HEK293 (cell line): Measurements from ENCODE around the gene ST6GALNAC6.

ENCODE experiments used
- CTCF ChIA-PET: fragments of 350-600 bp; formaldehyde crosslinking; extraction: SDS; loops from one replicate; lab custom pipeline; 2021; ENCODE audit warnings: antibody characterized with exemption; lab: Yijun Ruan, JAX
- POLR2A ChIA-PET: fragments of 300-600 bp; formaldehyde crosslinking; extraction: SDS; loops from one replicate; lab custom pipeline; 2020; ENCODE audit warnings: antibody characterized with exemption, inconsistent platforms; lab: Yijun Ruan, JAX
- H3K27ac ChIP-seq: fragments of 200-500 bp; sonication (Bioruptor generic); 2 replicates; pipeline ENCODE4 v1.5.1; 2014; ENCODE audit warnings: low read depth, low read length, control low read depth, inconsistent platforms; ENCODE audit errors: extremely low read depth
- H3K36me3 ChIP-seq, 2 experiments: fragments of 200-500 bp in 1 of 2; sonication (Bioruptor generic) in 1 of 2; 1 replicate in 1 of 2; 2 replicates in 1 of 2; pipeline ENCODE4 v1.5.1; 2014 to 2017; ENCODE audit warnings: inconsistent platforms in 2 of 2, low read length in 2 of 2; ENCODE audit not compliant: control insufficient read depth in 2 of 2, insufficient read depth in 1 of 2
- H3K4me1 ChIP-seq: fragments of 200-500 bp; sonication (Bioruptor generic); 2 replicates; pipeline ENCODE4 v1.5.1; 2014; ENCODE audit warnings: mild to moderate bottlenecking, low read length, inconsistent platforms; ENCODE audit not compliant: control insufficient read depth, insufficient read depth
- H3K4me3 ChIP-seq: 2 replicates; pipeline ENCODE4 v1.5.1; 2011; ENCODE audit warnings: low read depth, mild to moderate bottlenecking, control low read depth, low read length, moderate library complexity
- H3K9me3 ChIP-seq: fragments of 200-500 bp; sonication (Bioruptor generic); 2 replicates; pipeline ENCODE4 v1.5.1; 2014; ENCODE audit warnings: low read depth, low read length, inconsistent platforms; ENCODE audit not compliant: control insufficient read depth, insufficient read depth
- EGR2 ChIP-seq: fragments of 450-650 bp; formaldehyde crosslinking; IDR thresholded peaks from 2 replicates; pipeline ENCODE4 v1.5.1; 2016; ENCODE audit warnings: low read depth, missing biosample characterization, missing genetic modification characterization
- OVOL3 ChIP-seq: fragments of 450-650 bp; formaldehyde crosslinking; IDR thresholded peaks from 2 replicates; pipeline ENCODE4 v1.5.1; 2016; ENCODE audit warnings: missing biosample characterization, missing genetic modification characterization
- PRDM1 ChIP-seq: fragments of 450-650 bp; formaldehyde crosslinking; IDR thresholded peaks from 2 replicates; pipeline ENCODE4; 2016; ENCODE audit warnings: missing biosample characterization, missing genetic modification characterization
- YY2 ChIP-seq: fragments of 450-650 bp; formaldehyde crosslinking; IDR thresholded peaks from 2 replicates; pipeline ENCODE4 v1.5.1; 2016; ENCODE audit warnings: missing biosample characterization, missing genetic modification characterization
- ZBTB20 ChIP-seq: fragments of 450-650 bp; formaldehyde crosslinking; IDR thresholded peaks from 2 replicates; pipeline ENCODE4 v1.5.1; 2016; ENCODE audit warnings: missing biosample characterization, missing genetic modification characterization
- ZBTB48 ChIP-seq: fragments of 450-650 bp; formaldehyde crosslinking; IDR thresholded peaks from 2 replicates; pipeline ENCODE4 v1.5.1; 2016; ENCODE audit warnings: missing biosample characterization, missing genetic modification characterization
- ZFHX2 ChIP-seq: fragments of 450-650 bp; formaldehyde crosslinking; conservative IDR thresholded peaks from 2 replicates; pipeline ENCODE4 v1.5.1; 2016; ENCODE audit warnings: missing biosample characterization, missing genetic modification characterization
- ZNF10 ChIP-seq: fragments of 450-650 bp; formaldehyde crosslinking; IDR thresholded peaks from 2 replicates; pipeline ENCODE4 v1.5.1; 2017; ENCODE audit warnings: missing biosample characterization, missing genetic modification characterization
- ZNF174 ChIP-seq: fragments of 450-650 bp; formaldehyde crosslinking; IDR thresholded peaks from 2 replicates; pipeline ENCODE4 v1.5.0; 2017; ENCODE audit warnings: missing biosample characterization, mild to moderate bottlenecking, missing genetic modification characterization
- ZNF239 ChIP-seq: fragments of 450-650 bp; formaldehyde crosslinking; IDR thresholded peaks from 2 replicates; pipeline ENCODE4 v1.5.1; 2016; ENCODE audit warnings: missing biosample characterization, missing genetic modification characterization
- ZNF335 ChIP-seq: fragments of 450-650 bp; formaldehyde crosslinking; conservative IDR thresholded peaks from 2 replicates; pipeline ENCODE4 v1.5.1; 2016; ENCODE audit warnings: missing biosample characterization, missing genetic modification characterization
- ZNF37A ChIP-seq: fragments of 450-650 bp; IDR thresholded peaks from 2 replicates; pipeline ENCODE4 v1.5.1; 2018; ENCODE audit warnings: missing biosample characterization, missing genetic modification characterization
- ZNF48 ChIP-seq: fragments of 450-650 bp; formaldehyde crosslinking; IDR thresholded peaks from 2 replicates; pipeline ENCODE4 v1.5.1; 2016; ENCODE audit warnings: missing biosample characterization, missing genetic modification characterization
- ZNF600 ChIP-seq: fragments of 450-650 bp; formaldehyde crosslinking; IDR thresholded peaks from 2 replicates; pipeline ENCODE4 v1.5.1; 2016; ENCODE audit warnings: missing biosample characterization, missing genetic modification characterization
- ZNF626 ChIP-seq: fragments of 450-650 bp; sonication (Bioruptor Pico); formaldehyde crosslinking; IDR thresholded peaks from 2 replicates; pipeline ENCODE4 v1.5.1; 2018; ENCODE audit warnings: missing biosample characterization, missing genetic modification characterization, inconsistent platforms
- ZNF670 ChIP-seq: fragments of 450-650 bp; formaldehyde crosslinking; IDR thresholded peaks from 2 replicates; pipeline ENCODE4 v1.5.1; 2016; ENCODE audit warnings: missing biosample characterization, missing genetic modification characterization, low read depth
- ZNF843 ChIP-seq: fragments of 450-650 bp; formaldehyde crosslinking; IDR thresholded peaks from 2 replicates; pipeline ENCODE4 v1.5.1; 2016; ENCODE audit warnings: missing biosample characterization, missing genetic modification characterization
- TF ChIP-seq, protein P1 (sequence below): fragments of 450-650 bp; formaldehyde crosslinking; IDR thresholded peaks from 2 replicates; pipeline ENCODE4 v1.5.1; 2016; ENCODE audit warnings: missing biosample characterization, missing genetic modification characterization
- TF ChIP-seq, protein P2 (sequence below): fragments of 450-650 bp; formaldehyde crosslinking; IDR thresholded peaks from 2 replicates; pipeline ENCODE4 v1.5.1; 2016; ENCODE audit warnings: missing biosample characterization, missing genetic modification characterization
- TF ChIP-seq, protein P3 (sequence below): fragments of 450-650 bp; formaldehyde crosslinking; IDR thresholded peaks from 2 replicates; pipeline ENCODE4 v1.5.1; 2017; ENCODE audit warnings: missing biosample characterization, missing genetic modification characterization
- TF ChIP-seq, protein P4 (sequence below): fragments of 450-650 bp; formaldehyde crosslinking; IDR thresholded peaks from 2 replicates; pipeline ENCODE4 v1.5.1; 2016; ENCODE audit warnings: missing biosample characterization, missing genetic modification characterization
- TF ChIP-seq, protein P5 (sequence below): fragments of 450-650 bp; formaldehyde crosslinking; optimal IDR thresholded peaks from 2 replicates; pipeline ENCODE3; 2016; ENCODE audit warnings: missing biosample characterization, mild to moderate bottlenecking, missing genetic modification characterization
- TF ChIP-seq, protein P6 (sequence below): fragments of 450-650 bp; formaldehyde crosslinking; IDR thresholded peaks from 2 replicates; pipeline ENCODE4 v1.5.1; 2016; ENCODE audit warnings: missing biosample characterization, missing genetic modification characterization

ST6GALNAC6 gene

DNA sequence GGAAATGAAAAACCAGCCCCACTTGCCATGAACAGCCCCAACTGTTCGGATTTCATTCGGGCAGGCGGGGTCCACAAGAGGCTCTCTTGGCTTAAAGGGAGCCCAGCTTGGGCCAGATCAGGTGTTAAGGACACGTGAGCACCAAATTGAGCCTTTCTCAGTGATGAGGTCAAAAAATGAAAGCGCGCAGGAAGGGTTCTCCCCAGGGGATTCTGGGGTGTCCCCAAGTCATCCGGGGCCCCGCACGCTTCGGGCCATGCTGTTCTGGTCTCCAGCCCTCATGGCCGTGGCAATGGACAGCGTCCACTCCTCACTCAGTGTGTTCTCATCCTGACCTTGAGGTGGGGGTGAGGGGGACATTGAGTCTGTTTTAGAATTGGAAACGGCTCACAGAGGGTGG, 32.9 kb downstream of the ST6GALNAC6 start:
- no peaks in the 10 kb centered on the region for H3K9me3 ChIP-seq
- H3K4me3 ChIP-seq: no peak overlapping the region
- TF ChIP-seq OVOL3: no peak
- TF ChIP-seq, protein P1, sequence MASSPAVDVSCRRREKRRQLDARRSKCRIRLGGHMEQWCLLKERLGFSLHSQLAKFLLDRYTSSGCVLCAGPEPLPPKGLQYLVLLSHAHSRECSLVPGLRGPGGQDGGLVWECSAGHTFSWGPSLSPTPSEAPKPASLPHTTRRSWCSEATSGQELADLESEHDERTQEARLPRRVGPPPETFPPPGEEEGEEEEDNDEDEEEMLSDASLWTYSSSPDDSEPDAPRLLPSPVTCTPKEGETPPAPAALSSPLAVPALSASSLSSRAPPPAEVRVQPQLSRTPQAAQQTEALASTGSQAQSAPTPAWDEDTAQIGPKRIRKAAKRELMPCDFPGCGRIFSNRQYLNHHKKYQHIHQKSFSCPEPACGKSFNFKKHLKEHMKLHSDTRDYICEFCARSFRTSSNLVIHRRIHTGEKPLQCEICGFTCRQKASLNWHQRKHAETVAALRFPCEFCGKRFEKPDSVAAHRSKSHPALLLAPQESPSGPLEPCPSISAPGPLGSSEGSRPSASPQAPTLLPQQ (tag by site-specific recombination): 0 out of 2 replicates have a peak, but pooled peaks have one; percentile 13
- POLR2A ChIA-PET: no interaction called here
- no peaks in the 10 kb centered on the region; the same call in 1 of the 2 replicates for H3K4me1 ChIP-seq
- peaks cover 0 to 39% of the 10 kb centered on the region in 2 experiments; a peak in 2 of 3 replicates for H3K36me3 ChIP-seq
- CTCF ChIA-PET: interaction anchor here (0.6 to 1.6 kb wide), 3 partner anchors 14 to 239 kb away, joined by 3 to 6 read pairs (median 4); no protein-coding TSS in a partner anchor
- H3K27ac ChIP-seq: no peak overlapping the region

DNA sequence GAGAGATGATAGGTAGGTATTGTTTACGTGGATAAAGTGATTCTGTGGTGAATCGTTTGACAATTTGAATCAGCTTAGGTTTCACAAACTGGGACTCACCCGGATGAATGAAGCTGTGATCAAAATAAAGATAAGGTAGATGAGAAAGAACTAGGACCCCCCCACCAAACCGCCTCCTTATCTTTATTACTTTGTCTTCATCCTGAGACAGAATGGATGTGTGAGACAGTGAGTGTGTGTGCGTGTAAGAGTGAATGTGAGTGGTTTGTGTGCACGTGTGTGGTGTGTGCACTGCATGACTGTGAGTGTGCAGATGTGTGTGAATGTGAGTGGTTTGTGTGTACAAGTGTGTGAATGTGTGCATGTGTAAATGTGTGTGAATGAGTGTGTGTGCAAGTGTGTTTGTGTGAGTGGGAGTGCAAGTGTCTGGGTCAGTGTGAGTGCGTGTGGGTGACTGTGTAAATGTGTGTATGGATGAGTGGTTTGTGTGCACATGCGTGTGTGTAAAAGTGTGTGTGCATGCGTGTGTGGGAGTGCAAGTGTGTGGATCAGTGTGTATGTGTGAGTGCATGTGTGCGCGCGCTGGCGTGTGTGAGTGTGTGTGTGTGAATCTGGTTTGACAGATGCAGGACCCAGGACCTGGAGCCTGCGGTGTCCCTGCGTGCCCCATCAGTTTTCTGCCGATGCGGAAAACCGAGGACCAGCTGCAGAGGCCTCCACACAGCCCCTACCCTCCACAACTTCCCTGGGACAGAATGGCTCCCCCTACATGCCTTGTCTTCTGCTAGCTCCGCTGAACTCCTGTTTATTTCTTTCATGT, 33.5 kb downstream of the ST6GALNAC6 start:
- POLR2A ChIA-PET: no interaction called here
- Histone ChIP-seq H3K4me3 (no peak overlapping the region), H3K9me3 (no peaks in the 10 kb centered on the region), H3K36me3 (peaks cover 0 to 32% of the 10 kb centered on the region in 2 experiments; a peak in 2 of 3 replicates), H3K27ac (no peak overlapping the region), H3K4me1 (no peaks in the 10 kb centered on the region; the same call in 1 of the 2 replicates)
- CTCF ChIA-PET: interaction anchor here (1.4 to 1.6 kb wide), 3 partner anchors 13 to 130 kb away, joined by 3 to 6 read pairs (median 5); partner anchors contain the start of gene TOR2A
- TF ChIP-seq ZNF239 (tag by site-specific recombination) (peak; percentile 87; the same call in 1 of the 2 replicates), ZNF48 (0 out of 2 replicates have a peak, but pooled peaks have one; percentile 58), ZNF626 (no peak), ZNF843 (tag by site-specific recombination) (no peak), EGR2 (tag by site-specific recombination) (peak; percentile 68), ZNF600 (tag by site-specific recombination) (peak; percentile 44; the same call in 1 of the 2 replicates), YY2 (tag by site-specific recombination) (no peak), ZNF335 (no peak), ZNF670 (tag by site-specific recombination) (no peak), ZNF174 (tag by site-specific recombination) (no peak), ZNF37A (no peak), ZBTB20 (peak; percentile 32), ZBTB48 (0 out of 2 replicates have a peak, but pooled peaks have one; percentile 31), ZNF10 (no peak), ZFHX2 (tag by site-specific recombination) (peak; percentile 89), PRDM1 (peak; percentile 87)
- TF ChIP-seq, protein P2, sequence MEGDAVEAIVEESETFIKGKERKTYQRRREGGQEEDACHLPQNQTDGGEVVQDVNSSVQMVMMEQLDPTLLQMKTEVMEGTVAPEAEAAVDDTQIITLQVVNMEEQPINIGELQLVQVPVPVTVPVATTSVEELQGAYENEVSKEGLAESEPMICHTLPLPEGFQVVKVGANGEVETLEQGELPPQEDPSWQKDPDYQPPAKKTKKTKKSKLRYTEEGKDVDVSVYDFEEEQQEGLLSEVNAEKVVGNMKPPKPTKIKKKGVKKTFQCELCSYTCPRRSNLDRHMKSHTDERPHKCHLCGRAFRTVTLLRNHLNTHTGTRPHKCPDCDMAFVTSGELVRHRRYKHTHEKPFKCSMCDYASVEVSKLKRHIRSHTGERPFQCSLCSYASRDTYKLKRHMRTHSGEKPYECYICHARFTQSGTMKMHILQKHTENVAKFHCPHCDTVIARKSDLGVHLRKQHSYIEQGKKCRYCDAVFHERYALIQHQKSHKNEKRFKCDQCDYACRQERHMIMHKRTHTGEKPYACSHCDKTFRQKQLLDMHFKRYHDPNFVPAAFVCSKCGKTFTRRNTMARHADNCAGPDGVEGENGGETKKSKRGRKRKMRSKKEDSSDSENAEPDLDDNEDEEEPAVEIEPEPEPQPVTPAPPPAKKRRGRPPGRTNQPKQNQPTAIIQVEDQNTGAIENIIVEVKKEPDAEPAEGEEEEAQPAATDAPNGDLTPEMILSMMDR (tag by site-specific recombination): no peak
- TF ChIP-seq, protein P3, sequence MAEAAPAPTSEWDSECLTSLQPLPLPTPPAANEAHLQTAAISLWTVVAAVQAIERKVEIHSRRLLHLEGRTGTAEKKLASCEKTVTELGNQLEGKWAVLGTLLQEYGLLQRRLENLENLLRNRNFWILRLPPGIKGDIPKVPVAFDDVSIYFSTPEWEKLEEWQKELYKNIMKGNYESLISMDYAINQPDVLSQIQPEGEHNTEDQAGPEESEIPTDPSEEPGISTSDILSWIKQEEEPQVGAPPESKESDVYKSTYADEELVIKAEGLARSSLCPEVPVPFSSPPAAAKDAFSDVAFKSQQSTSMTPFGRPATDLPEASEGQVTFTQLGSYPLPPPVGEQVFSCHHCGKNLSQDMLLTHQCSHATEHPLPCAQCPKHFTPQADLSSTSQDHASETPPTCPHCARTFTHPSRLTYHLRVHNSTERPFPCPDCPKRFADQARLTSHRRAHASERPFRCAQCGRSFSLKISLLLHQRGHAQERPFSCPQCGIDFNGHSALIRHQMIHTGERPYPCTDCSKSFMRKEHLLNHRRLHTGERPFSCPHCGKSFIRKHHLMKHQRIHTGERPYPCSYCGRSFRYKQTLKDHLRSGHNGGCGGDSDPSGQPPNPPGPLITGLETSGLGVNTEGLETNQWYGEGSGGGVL (tag by site-specific recombination): peak; percentile 53
- TF ChIP-seq, protein P4, sequence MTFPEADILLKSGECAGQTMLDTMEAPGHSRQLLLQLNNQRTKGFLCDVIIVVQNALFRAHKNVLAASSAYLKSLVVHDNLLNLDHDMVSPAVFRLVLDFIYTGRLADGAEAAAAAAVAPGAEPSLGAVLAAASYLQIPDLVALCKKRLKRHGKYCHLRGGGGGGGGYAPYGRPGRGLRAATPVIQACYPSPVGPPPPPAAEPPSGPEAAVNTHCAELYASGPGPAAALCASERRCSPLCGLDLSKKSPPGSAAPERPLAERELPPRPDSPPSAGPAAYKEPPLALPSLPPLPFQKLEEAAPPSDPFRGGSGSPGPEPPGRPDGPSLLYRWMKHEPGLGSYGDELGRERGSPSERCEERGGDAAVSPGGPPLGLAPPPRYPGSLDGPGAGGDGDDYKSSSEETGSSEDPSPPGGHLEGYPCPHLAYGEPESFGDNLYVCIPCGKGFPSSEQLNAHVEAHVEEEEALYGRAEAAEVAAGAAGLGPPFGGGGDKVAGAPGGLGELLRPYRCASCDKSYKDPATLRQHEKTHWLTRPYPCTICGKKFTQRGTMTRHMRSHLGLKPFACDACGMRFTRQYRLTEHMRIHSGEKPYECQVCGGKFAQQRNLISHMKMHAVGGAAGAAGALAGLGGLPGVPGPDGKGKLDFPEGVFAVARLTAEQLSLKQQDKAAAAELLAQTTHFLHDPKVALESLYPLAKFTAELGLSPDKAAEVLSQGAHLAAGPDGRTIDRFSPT (tag by site-specific recombination): no peak
- TF ChIP-seq, protein P5, sequence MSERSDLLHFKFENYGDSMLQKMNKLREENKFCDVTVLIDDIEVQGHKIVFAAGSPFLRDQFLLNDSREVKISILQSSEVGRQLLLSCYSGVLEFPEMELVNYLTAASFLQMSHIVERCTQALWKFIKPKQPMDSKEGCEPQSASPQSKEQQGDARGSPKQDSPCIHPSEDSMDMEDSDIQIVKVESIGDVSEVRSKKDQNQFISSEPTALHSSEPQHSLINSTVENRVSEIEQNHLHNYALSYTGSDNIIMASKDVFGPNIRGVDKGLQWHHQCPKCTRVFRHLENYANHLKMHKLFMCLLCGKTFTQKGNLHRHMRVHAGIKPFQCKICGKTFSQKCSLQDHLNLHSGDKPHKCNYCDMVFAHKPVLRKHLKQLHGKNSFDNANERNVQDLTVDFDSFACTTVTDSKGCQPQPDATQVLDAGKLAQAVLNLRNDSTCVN (tag by site-specific recombination): peak; percentile 18
- TF ChIP-seq, protein P6, sequence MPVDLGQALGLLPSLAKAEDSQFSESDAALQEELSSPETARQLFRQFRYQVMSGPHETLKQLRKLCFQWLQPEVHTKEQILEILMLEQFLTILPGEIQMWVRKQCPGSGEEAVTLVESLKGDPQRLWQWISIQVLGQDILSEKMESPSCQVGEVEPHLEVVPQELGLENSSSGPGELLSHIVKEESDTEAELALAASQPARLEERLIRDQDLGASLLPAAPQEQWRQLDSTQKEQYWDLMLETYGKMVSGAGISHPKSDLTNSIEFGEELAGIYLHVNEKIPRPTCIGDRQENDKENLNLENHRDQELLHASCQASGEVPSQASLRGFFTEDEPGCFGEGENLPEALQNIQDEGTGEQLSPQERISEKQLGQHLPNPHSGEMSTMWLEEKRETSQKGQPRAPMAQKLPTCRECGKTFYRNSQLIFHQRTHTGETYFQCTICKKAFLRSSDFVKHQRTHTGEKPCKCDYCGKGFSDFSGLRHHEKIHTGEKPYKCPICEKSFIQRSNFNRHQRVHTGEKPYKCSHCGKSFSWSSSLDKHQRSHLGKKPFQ: peak; percentile 91
